HFF-Myc (cell line): ENCODE data around the gene MEAK7.

Experiments used
- DNase-seq: peaks from one replicate; pipeline ENCODE4 v3.0.0-alpha.2; 2011; ENCODE audit warnings: low read depth; ENCODE audit errors: extremely low read depth
- H3K4me3 ChIP-seq: replicated peaks from 2 replicates; pipeline ENCODE4 v1.5.1; 2011; ENCODE audit warnings: low read depth, mild to moderate bottlenecking, control low read depth, low read length
- TF ChIP-seq, protein P1 (sequence below): IDR thresholded peaks from 2 replicates; pipeline ENCODE4 v1.5.1; 2012; ENCODE audit warnings: mild to moderate bottlenecking, low read depth, low read length, control low read depth; ENCODE audit errors: missing control alignments

MEAK7 gene

GRCh38 chr16:84478172-84478947 lies 26.1 kb downstream of the MEAK7 start:
- DNase-seq = peak; percentile 15
- no peak overlapping the region for H3K4me3 ChIP-seq
- TF ChIP-seq, protein P1, sequence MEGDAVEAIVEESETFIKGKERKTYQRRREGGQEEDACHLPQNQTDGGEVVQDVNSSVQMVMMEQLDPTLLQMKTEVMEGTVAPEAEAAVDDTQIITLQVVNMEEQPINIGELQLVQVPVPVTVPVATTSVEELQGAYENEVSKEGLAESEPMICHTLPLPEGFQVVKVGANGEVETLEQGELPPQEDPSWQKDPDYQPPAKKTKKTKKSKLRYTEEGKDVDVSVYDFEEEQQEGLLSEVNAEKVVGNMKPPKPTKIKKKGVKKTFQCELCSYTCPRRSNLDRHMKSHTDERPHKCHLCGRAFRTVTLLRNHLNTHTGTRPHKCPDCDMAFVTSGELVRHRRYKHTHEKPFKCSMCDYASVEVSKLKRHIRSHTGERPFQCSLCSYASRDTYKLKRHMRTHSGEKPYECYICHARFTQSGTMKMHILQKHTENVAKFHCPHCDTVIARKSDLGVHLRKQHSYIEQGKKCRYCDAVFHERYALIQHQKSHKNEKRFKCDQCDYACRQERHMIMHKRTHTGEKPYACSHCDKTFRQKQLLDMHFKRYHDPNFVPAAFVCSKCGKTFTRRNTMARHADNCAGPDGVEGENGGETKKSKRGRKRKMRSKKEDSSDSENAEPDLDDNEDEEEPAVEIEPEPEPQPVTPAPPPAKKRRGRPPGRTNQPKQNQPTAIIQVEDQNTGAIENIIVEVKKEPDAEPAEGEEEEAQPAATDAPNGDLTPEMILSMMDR = no peak

GRCh38 chr16:84477661-84478060 lies 26.8 kb downstream of the MEAK7 start:
- no peak for DNase-seq
- no peak overlapping the region for H3K4me3 ChIP-seq
- TF ChIP-seq, protein P1 = no peak

- TF ChIP-seq, protein P1 = no peak
- no peak overlapping the region for H3K4me3 ChIP-seq
- DNase-seq = no peak
These were observed 28.1 kb downstream of the MEAK7 start for GRCh38 chr16:84476401-84476800.

DNA sequence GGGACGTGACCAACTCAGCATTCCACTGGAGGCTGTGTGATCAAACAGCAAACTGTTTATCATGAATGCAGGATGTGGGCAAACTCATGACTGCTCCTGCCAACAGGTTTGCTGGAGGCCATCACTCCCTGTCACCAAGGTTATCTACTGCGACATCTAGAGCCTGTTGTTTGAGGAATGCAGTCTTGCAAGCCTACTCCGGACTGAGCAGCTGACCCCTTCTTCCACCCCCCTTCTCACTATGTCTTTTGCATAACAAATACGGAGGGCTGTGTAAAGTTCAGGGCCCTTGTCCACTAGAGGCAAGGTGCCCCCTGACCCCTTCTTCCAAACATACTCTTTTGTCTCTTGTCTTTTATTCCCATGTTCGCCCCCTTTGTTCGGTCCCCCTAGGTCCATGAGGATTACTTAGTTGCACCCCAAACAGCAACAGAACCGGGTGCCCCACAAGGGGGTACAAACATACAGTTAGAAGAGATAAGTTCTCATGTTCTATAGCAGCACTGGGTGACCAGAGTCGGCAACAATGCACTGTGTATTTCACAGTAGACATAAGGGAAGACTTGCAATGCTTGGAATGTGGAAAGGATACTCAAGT lies 28.7 kb downstream of the MEAK7 start:
- no peak for DNase-seq
- no peak overlapping the region for H3K4me3 ChIP-seq
- TF ChIP-seq, protein P1 = no peak

DNA sequence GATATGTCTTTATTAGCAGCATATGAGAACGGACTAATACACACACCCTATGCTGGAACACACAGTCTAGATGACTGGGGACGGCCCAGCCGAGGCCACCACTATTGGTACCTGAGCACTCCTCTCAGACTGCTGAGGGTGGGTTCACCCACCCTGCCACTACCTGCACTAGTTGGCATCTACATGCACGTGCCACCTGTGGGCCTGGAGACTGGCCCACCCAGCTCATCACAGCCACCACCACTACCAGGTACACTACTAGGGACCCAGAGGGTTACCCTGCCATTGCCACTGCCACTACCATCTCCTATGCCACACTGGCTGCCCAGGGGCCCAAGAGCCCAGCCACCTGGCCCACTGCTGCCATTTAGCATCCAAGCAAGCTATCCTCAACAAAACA lies 32.5 kb downstream of the MEAK7 start:
- no peak for DNase-seq
- TF ChIP-seq, protein P1 = no peak
- no peak overlapping the region for H3K4me3 ChIP-seq

- TF ChIP-seq, protein P1 = no peak
- DNase-seq = no peak
- no peak overlapping the region for H3K4me3 ChIP-seq
These were observed 33.1 kb downstream of the MEAK7 start for GRCh38 chr16:84471316-84471715.
